AG10803 (cell line): ENCODE measurements around the gene HAO2.
"Not testable (repeated sequence)": the region's sequence is repeated elsewhere in the genome, so short reads cannot be mapped to it uniquely, and the experiment has no call there.

Experiments used
- DNase-seq: peaks from one replicate; pipeline ENCODE4 v3.0.0; 2010; ENCODE audit warnings: low read depth
- H3K4me3 ChIP-seq: 2 replicates; pipeline ENCODE4 v1.5.1; 2011; ENCODE audit warnings: mild to moderate bottlenecking, low read length, control low read depth
- TF ChIP-seq, protein P1 (sequence below): conservative IDR thresholded peaks from 2 replicates; pipeline ENCODE4 v1.5.1; 2011; ENCODE audit warnings: mild to moderate bottlenecking, low read length, control low read depth, inconsistent platforms

The HAO2 gene

DNA sequence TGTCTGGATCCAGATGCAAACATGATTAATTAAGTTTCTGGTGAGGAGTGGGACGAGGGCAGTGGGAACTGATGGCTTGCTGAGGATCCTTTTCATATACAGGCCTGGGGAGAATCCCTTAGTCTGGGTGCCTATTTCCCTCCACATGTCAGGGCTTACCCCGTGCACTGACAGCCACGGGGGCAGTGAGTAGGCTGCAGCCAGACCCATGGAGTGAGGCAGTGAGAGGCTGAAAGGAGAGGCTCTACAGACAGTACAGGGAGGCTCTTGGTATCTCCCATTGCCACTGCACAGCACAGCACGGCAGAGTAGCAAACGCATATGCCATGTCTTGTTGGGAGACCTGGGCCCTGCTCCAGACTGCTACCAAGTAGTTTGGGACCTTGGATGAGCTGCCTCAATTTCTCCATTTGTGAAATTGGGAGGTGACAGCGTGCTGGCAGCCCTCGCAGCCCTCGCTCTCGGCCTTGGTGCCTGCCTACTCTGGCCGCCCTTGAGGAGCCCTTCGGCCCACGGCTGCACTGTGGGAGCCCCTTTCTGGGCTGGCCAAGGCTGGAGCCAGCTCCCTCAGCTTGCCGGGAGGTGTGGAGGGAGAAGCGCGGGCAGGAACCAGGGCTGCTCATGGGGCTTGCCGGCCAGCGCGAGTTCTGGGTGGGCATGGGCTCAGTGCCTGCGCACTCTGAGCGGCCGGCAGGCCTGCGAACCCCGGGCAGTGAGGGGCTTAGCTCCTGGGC is 35.3 kb upstream of the HAO2 start:
- TF ChIP-seq, protein P1, sequence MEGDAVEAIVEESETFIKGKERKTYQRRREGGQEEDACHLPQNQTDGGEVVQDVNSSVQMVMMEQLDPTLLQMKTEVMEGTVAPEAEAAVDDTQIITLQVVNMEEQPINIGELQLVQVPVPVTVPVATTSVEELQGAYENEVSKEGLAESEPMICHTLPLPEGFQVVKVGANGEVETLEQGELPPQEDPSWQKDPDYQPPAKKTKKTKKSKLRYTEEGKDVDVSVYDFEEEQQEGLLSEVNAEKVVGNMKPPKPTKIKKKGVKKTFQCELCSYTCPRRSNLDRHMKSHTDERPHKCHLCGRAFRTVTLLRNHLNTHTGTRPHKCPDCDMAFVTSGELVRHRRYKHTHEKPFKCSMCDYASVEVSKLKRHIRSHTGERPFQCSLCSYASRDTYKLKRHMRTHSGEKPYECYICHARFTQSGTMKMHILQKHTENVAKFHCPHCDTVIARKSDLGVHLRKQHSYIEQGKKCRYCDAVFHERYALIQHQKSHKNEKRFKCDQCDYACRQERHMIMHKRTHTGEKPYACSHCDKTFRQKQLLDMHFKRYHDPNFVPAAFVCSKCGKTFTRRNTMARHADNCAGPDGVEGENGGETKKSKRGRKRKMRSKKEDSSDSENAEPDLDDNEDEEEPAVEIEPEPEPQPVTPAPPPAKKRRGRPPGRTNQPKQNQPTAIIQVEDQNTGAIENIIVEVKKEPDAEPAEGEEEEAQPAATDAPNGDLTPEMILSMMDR, result no peak
- DNase-seq, result no peak
- no peak overlapping the region for H3K4me3 ChIP-seq

DNA sequence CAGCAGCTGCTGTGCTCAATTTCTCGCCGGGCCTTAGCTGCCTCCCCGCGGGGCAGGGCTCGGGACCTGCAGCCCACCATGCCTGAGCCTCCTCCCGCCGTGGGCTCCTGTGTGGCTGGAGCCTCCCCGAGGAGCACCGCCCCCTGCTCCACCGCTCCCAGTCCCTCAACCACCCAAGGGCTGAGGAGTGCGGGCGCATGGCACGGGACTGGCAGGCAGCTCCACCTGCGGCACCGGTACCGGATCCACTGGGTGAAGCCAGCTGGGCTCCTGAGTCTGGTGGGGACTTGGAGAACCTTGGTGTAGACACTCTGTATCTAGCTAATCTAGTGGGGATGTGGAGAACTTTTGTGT is 34.7 kb upstream of the HAO2 start:
- not testable (repeated sequence) for H3K4me3 ChIP-seq, DNase-seq

DNA sequence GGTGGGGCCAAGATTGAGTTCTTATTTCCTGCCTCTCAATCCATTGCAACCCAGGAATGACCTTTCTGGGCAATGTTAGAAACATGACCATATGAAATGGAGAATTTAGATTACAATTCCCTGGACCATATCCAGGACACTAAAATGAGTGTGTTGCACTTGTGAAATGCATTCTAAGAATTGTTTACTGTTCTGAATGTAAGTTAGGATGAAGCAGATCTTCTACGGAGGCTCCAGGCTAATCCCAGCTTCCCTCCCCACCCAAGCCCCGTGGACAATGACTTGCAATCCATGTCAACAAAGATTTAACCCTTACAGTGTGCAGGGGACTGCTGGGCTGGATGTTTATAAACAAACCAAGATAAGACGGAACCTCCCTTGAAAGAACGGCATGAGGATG is 31.7 kb upstream of the HAO2 start:
- TF ChIP-seq, protein P1, result no peak
- DNase-seq, result peak; percentile 26
- H3K4me3 ChIP-seq, result no peak overlapping the region

DNA sequence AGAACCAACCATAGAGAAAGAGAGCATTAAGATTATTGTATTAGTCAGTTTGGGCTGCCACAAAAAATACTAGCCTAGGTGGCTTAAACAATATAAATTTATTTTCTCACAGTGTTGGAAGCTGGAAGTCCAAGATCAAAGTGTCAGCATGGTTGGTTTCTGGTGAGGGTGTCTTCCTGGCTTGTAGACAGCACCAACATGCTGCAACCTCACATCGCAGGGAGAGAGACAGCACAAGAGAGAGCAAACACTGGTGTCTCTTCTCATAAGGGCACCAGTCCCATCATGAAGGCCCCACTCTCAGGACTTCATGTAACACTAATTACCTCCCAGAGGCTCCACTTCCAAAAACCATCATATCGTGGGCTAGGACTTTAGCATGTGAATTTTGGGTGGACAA is 30.6 kb upstream of the HAO2 start:
- no peak overlapping the region for H3K4me3 ChIP-seq
- no peak for DNase-seq
- TF ChIP-seq, protein P1, result no peak

DNA sequence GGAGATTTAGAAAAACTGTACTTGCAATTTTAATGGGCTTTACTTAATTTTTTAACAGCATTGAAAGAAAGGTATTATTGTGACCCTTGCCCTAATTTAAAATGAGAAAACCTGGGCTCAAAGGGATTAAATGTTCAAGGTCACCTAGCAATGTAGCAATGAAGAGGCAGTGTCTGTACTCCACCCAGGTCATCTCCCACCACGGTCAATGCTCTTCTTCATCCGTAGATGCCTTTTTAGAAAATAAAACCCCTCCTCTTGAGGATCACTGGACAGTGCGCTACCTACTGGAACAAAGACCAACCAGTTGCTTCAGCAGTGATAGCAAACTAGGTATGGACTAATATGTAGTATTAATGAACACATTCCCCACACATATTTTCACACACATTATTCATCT is 29.8 kb upstream of the HAO2 start:
- DNase-seq, result no peak
- TF ChIP-seq, protein P1, result no peak

DNA sequence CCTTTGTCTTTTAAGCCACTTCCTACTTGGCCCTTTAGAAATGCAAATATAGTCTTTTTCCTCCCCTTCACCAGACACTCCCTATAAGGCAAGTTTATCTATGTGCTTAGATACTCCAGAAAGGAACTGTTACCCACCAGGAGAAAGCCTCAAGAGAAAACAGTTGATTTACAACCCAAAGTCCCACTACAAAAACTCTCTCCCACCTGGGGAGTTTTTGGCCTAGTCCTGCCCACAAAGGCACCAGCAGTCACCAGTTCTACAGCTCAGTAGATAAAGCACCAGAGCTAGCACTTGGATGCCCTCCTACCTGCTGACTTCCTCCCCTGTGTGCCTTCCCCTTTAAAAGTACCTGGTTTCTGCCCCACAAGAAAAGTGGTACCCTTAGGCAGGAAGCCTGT is 27.7 kb upstream of the HAO2 start:
- TF ChIP-seq, protein P1, result no peak
- no peak overlapping the region for H3K4me3 ChIP-seq

More for the DNA sequence above, 29.8 kb upstream of the HAO2 start:
- H3K4me3 ChIP-seq, result no peak overlapping the region

DNA sequence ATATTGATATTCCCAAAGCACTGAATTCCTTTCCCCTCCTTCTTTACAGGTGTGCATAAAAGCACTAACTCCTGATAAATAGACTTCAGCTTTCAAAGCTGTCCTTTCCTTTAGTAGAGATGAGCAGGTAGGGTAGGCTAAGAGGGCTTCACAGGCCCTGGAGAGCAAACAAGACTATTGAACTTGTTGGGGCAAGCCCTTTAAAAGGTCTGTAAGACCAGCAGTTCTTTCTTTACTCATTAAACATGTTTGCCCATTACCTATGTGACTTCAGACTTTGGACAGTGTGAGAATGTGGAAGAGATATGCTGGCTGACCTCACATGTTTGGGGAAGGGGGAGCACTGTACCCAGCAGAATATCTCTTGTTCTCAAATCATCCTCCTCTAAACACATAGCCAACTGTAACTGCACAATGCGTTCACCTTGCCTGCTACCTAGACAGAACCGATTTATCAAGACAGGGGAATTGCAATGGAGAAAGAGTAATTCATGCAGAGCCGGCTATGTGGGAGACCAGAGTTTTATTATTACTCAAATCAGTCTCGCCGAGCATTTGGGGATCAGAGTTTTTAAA is 27.1 kb upstream of the HAO2 start:
- TF ChIP-seq, protein P1, result no peak
- no peak overlapping the region for H3K4me3 ChIP-seq
- no peak for DNase-seq

More for the DNA sequence above, 27.7 kb upstream of the HAO2 start:
- no peak for DNase-seq
